ENCODE results near the gene DNAJB7.
"Not testable (repeated sequence)": the region's sequence is repeated elsewhere in the genome, so short reads cannot be mapped to it uniquely, and the experiment has no call there.

DNAJB7 gene

GRCh38 chr22:40862013-40862412 lies at the start of gene DNAJB7:
DNAJB7 (minus strand) TSS chr22:40862113; CDS start chr22:40861994, 119 bp downstream.
- DNase-seq = no peak

GRCh38 chr22:40908895-40909294 lies 47.0 kb upstream of the DNAJB7 start:
- DNase-seq = no peak

- no peak for DNase-seq
Measured at GRCh38 chr22:40904101-40904500, 42.2 kb upstream of the DNAJB7 start.

GRCh38 chr22:40898850-40899357 lies 37.0 kb upstream of the DNAJB7 start:
- DNase-seq = peak; percentile 1 to 70

- DNase-seq = no peak
Measured at GRCh38 chr22:40894417-40894816, 32.5 kb upstream of the DNAJB7 start.

- no peak for DNase-seq
Measured at GRCh38 chr22:40890881-40891280, 29.0 kb upstream of the DNAJB7 start.

- no peak for DNase-seq
Measured at GRCh38 chr22:40889116-40889515, 27.2 kb upstream of the DNAJB7 start.

- DNase-seq = no peak
Measured at GRCh38 chr22:40878922-40879321, 17.0 kb upstream of the DNAJB7 start.

GRCh38 chr22:40877488-40877887 lies 15.6 kb upstream of the DNAJB7 start:
- DNase-seq = no peak

- no peak for DNase-seq
Measured at GRCh38 chr22:40876907-40877306, 15.0 kb upstream of the DNAJB7 start.

- DNase-seq = no peak
Measured at GRCh38 chr22:40875111-40875510, 13.2 kb upstream of the DNAJB7 start.

- DNase-seq = no peak
Measured at GRCh38 chr22:40874016-40874415, 12.1 kb upstream of the DNAJB7 start.

- DNase-seq = not testable (repeated sequence)
Measured at GRCh38 chr22:40868379-40868778, 6.5 kb upstream of the DNAJB7 start.

- DNase-seq = no peak
Measured at GRCh38 chr22:40867109-40867508, 5.2 kb upstream of the DNAJB7 start.

- DNase-seq = no peak
Measured at GRCh38 chr22:40862537-40862936, 624 bp upstream of the DNAJB7 start.

GRCh38 chr22:40857309-40857855 lies 4.5 kb downstream of the DNAJB7 start:
- DNase-seq = no peak

- DNase-seq = peak; percentile 96 to 97
Measured at GRCh38 chr22:40856513-40857308, 5.2 kb downstream of the DNAJB7 start, which contains the start of the genes ST13 and XPNPEP3. ST13 (minus strand) TSS chr22:40856639; CDS start chr22:40856540, 99 bp downstream. XPNPEP3 (plus strand) TSS chr22:40857148; CDS start chr22:40857182, 34 bp downstream.

- peak; percentile 6 to 52 for DNase-seq
Measured at GRCh38 chr22:40855979-40856512, 5.9 kb downstream of the DNAJB7 start.

- peak in 1 of 2 donors; percentile 12 for DNase-seq
Measured at GRCh38 chr22:40855071-40855978, 6.6 kb downstream of the DNAJB7 start.

- no peak for DNase-seq
Measured at GRCh38 chr22:40853961-40854360, 8.0 kb downstream of the DNAJB7 start.

- no peak for DNase-seq
Measured at GRCh38 chr22:40853333-40853732, 8.6 kb downstream of the DNAJB7 start.

GRCh38 chr22:40845816-40846215 lies 16.1 kb downstream of the DNAJB7 start:
- DNase-seq = not testable (repeated sequence)

GRCh38 chr22:40844951-40845350 lies 17.0 kb downstream of the DNAJB7 start:
- no peak for DNase-seq

Data from CD4-positive, alpha-beta T cell treated with Interferon alpha-2 for 1 hour (primary cell).